HG03520 (cell line): ENCODE measurements around the gene SDK1.
"Not testable (repeated sequence)": the region's sequence is repeated elsewhere in the genome, so short reads cannot be mapped to it uniquely, and the experiment has no call there.

Experiments
- ATAC-seq: cut with Tn5 transposase; IDR thresholded peaks from one replicate; pipeline ENCODE4 v1.9.1; 2021; ENCODE audit warnings: mild to moderate bottlenecking, moderate library complexity; ENCODE audit not compliant: unreplicated experiment

SDK1 gene

GRCh38 chr7:3909128-3909527 is 608.1 kb downstream of the SDK1 start:
- ATAC-seq, result no peak

GRCh38 chr7:3910054-3910453 is 609.0 kb downstream of the SDK1 start:
- ATAC-seq, result no peak

- ATAC-seq, result no peak
Observed at GRCh38 chr7:3911685-3912084, 610.6 kb downstream of the SDK1 start.

GRCh38 chr7:3912291-3912690 is 611.2 kb downstream of the SDK1 start:
- no peak for ATAC-seq

DNA sequence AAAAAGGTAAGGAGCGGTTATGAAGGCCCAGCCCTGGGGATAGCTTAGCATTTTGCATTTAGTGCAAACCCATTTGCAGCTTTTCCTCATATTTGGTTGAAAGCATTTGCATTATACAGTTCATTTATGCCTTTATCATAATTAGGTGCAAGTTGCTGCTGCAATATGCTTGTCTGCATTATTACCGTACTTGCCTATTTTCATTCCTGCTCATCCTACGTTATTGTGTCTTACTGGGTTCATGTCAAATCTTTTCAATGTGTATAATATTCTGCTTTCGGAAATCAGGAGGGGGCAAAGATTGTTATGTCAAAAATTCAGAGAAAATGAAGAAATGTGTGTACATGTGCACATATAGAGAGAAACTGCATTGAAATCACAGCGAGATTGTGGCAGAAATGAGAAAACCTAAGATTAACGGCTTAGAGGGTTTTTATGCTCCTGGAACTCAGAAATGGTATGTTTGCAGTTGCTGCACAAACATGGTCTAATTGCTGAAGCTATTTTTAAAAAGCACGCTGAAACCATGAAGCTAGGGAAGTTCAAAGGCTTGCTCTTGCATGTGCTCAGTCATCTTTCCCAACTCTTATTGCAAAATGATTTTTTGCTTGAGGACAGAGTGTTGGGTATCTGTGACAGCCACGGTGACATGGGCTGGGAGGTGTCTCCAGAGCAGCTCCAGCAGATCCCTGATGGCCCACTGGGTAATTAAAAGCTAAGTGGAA is 613.2 kb downstream of the SDK1 start:
- no peak for ATAC-seq

DNA sequence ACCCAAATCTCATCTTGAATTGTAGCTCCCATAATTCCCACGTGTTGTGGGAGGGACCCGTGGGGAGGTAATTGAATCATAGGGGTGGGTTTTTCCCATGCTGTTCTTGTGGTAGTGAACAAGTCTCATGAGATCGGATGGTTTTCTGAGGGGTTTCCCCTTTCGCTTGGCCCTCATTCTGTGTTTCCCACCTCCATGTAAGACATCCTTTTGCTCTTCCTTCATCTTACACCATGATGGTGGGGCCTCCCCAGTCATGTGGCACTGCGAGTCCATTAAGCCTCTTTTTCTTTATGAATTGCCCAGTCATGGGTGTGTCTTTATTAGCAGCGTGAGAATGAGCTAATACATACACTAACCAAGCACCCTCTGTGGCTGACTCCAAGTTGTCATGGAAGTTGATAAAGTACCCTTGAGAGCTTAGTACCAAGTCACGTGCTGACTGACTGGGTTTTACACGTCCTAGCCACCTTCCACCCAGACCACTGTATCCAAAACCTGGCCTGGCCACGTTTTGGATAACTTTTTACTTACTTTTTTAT is 614.4 kb downstream of the SDK1 start:
- ATAC-seq, result no peak

GRCh38 chr7:3916146-3916545 is 615.1 kb downstream of the SDK1 start:
- ATAC-seq, result no peak

DNA sequence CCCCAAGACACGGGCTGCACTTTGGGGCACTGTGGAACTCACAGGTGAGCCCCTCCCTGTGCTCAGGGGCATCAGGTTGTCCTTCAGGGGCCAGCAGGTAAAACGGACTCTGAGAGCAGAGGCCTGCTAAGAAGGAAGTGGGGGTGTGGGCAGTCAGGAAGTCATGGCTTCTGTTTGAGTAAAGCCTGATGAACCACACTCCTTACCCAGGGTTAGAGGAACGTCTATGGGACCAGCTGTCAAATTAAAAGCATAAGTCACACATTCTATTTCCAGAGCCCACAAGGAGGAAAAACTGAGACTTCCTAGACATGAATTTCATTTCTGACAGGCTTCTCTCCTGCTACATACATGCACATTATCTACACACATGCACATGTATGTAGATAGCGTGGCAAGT is 616.4 kb downstream of the SDK1 start:
- no peak for ATAC-seq

GRCh38 chr7:3918576-3918975 is 617.5 kb downstream of the SDK1 start:
- ATAC-seq, result no peak

GRCh38 chr7:3922175-3922635 is 621.2 kb downstream of the SDK1 start:
- ATAC-seq, result no peak

DNA sequence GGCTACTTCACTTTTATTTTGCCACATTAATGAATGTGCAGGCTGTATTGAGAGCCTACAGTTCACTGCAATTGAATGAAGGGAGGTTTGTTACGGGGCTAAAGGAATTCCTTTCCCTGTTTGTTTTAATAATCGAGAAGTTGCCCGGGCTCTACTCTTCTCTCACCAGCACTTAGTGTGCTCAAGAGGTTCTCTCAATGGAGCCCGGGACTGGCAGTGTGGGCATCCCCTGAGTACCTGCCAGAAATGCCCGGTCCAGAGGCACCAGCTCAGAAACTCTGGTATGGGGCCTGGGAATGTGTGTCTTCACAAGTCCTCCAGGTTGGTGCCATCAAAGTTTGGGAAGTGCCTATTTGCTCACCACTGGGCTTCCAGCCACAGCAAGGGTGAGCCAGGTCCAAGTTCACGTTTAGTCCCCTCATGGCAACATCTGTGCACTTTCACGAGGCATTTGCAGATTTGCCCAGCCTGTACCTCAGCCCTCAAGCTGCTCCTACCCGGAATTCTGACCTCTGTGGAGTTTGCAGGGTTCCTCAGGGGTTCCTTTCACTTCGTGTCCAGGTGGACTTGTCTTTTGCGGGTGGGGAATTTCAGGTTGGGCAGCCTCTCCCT is 622.4 kb downstream of the SDK1 start:
- no peak for ATAC-seq

DNA sequence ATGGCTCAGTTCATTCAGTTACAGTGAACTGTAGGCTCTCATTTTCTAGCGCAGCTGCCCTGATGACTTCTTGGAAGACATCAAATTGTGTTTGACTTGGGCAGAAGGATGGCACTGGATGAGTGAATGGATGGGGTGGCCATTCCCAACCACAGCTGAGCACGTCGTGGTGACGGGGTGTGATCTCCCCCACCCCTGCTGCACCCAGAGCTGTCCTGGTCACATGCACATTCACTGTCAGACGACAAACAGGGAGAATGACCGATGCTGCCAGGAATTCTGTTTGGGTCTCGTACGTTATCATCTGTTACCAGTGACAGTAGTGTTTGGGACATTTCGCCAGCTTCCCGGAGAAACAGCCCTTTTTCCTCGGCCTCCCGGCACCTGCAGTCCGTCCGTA is 623.2 kb downstream of the SDK1 start:
- ATAC-seq, result no peak

DNA sequence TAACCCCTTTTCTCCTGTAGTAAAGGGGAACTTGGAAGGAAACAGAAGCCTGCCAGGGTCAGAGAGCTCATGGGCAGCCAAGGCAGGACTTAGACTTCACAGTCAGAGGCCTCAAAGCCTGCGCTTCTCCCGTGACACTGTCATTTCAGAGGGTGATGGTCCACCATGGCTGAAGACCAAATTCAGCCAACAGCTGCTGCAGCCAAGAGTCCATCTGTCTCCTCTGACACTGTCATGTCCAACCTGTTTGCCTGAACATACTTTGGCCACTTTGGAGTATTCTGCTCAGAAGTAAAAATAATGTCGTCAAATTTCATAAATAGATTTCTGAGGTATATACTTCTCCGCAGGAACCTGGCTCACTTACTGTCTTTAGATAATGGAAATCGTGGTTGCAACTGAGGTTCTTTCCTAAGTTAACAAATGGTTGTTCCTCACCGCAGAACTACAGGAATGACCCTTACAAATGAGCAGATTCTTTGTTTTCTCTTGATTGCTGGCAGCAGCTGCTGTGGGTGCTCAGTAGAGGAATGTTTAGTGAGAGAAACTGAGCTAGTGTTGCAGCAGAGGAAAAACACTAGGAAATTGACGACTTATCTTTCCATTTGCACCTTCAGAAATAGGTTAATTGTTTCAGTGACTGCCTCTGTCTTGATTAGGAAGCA is 626.5 kb downstream of the SDK1 start:
- ATAC-seq, result no peak

DNA sequence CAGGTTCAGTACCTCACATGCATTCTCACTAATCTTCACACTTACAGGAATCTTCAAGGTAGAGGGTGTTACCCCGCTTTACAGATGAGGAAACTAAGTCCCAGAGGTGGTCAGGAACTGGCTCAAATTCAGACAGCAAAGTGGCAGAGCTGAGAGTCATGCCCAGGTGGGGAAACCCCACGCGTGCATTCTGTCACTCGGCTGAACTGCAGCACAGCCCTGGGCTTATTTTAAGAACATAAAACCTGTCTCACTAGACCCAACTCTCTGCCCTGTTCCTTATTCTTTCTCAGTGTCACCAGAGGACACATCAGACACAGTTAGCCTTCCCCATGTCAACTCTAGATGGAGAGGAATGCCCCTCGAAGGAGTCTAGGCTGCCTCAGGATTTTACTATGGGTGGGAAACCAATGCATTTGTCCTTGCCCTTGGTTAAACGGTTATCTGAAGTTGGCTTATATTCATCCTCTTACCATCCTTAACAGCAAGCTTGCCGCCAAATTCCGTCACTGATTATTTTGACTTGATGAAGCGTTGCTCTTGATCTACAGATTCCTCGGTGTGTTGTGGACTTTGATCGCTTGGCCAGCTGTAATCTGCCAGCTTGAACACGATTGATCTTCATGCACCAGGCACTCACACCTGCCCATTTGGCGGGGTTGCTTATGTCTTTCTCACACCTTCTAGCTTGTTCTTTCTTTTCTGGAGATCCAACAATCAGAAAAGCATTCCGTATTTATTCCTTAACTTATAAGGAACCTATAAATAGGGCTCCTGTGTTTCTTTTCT is 627.9 kb downstream of the SDK1 start:
- ATAC-seq, result no peak

DNA sequence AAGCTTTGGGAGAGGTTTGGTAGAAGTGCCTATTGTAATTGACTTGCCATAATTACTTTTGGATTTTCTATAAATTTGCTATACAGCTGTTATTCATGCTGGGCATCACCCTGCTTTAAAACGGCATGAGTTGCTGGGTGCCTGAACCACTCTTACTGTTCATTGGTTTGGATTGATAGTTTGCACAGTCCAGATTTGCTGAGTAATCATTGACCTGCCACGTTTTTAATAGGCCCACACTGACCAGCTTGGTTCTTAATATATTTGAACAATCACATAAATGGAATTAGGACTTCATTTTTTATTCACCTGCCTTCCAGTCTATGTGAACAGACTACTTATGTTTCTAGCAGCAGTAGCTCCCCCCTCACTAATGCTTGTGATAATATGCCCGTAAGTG is 630.8 kb downstream of the SDK1 start:
- no peak for ATAC-seq

DNA sequence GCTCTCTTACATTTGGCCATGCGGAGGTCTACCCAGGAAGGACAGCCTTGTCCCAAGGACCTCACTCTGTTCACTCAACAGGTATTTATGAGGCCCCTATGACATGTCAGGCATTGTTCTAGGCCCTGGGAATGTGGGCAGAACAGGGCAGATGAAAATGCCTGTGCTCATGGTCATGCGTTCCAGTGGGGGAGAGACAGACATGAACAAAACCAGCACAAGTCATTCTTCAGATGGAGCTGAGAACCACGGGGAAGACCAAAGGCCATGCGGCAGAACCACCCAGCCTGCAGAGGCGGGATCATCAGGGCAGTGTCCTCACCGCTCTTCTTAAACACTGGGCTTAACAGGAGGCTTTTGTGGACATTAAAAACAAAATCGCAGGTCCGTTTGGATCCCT is 636.1 kb downstream of the SDK1 start:
- no peak for ATAC-seq

GRCh38 chr7:3937605-3938004 is 636.6 kb downstream of the SDK1 start:
- ATAC-seq, result no peak

DNA sequence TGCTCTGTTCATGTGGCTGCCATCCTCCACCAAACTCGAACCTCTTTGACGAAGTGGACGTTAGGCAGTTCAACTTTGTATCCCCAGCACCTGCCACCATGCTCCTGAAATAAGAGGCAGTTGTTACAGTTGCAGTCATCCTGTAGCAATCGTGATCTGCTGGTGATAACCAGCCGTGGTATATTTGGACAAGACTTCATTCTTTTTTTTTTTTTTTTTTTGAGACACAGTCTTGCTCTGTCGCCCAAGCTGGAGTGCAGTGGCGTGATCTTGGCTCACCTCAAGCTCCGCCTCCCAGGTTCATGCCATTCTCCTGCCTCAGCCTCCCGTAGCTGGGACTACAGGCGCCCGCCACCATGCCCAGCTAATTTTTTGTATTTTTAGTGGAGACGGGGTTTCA is 640.7 kb downstream of the SDK1 start:
- not testable (repeated sequence) for ATAC-seq

- ATAC-seq, result no peak
Observed at GRCh38 chr7:3942276-3942675, 641.2 kb downstream of the SDK1 start.

DNA sequence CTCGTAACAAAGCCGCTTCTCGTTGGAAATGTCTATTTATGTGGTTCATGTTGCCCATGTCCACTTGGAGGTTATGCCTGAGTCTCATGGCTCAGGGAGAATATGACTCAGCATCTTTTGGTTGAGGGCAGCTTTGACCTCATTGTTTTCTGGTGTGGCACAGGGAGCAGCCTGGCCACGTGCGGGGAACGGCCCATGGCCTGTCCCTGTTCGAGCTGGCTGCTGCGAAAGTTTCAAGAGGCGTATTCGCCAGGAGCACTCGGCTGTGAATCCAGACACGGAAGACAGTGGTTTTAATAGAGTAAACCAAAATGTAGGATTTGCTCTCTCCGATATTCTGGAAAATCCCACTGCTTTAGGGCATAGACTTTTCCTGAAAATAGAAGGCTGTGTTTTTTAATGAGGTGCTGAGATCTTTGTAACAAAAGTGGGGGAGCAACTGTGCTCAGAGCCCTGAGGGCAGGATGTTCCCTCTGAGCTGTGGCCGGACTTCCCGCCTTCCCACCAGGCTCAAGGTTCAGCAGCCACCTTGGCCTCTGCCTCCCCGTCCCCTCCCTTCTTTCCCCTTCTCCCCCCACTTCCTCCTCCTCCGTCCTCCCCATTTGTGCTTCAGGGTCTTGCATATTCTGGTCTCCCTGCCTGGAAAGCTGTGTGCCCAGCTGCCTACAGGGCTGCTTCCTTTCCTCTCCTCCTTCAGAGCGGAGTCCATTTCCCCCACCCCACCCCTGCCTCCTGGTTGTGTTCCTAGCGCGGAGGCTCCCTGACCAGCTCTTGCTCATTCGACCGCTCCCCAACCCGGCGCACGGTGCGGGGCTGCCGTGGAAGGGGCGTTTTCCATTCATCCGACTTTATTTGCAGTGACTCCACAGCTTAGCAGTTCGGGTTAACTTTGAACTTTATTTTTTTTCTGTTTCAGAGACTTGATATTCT is 642.0 kb downstream of the SDK1 start:
- ATAC-seq, result no peak
